DMS79 (cell line): ENCODE results near the gene RGMA.

Source experiments
- DNase-seq: peaks from one replicate; lab custom pipeline; 2025; lab: John Stamatoyannopoulos, UW

Gene RGMA

DNA sequence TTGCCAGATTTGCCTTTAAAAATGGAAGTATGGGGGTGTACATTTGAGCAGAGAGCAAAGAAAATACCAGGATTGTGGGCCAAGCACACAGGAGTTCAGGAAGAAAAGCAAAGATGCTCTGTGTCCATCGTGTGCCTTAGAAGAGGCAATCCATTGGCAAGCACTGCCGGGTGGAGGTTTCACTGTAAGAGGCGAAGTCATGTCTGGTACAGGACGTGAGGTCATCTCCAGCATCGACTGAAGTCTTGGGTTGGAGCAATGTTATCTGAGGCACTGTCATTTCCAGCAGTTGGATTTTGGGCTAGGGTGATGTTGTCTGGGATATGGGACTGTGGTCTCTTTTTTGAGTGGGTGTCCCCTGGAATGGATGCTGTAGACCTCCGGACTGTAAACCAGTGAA is 4.8 kb upstream of the RGMA start:
- no peak for DNase-seq

DNA sequence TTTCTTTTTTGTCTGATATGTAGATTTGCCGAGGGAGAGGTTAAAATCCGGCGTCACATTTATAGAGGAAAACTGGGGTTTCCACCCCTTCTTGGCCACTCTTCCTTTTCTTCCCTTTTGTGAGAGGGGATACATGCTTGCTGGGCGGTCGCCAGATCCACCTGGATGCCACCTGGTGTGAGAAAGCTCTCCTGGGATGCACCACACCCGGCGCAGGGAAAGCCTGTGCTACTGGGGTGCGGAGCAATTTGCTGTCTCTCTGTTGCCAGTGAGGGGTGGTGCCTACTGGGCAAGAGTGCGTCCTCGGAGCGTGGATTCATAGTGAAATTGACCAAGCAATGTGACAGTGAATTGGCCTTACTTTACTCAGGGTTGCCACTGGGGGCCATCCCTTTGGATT is 2.5 kb upstream of the RGMA start:
- no peak for DNase-seq

DNA sequence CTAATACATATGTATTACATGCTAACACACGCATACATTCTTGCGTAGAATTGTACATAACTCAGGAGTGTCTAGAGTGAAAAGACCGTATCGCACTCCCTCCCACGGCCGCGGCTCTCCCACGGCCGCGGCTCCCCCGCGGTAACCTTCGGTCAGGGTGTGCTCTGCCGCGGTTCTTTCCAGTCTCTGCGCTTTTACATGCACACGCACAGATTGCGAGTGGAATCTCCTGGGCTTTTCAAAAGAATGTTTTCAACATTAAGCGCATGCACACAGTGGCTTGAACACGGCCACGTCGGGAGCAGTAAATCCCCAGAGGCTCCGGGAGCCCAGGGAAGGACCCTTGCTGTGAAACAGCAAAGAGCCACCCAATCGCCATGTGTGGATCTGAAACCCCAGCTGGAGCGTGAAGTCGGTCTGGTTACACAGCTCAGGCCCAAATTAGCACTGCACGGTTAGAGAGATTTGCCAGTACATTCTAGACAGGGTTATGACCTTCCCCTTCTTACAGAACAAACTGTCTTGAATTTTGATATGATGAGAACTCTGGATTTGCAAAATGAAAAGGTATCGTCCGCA is 805 bp upstream of the RGMA start:
- DNase-seq = no peak

DNA sequence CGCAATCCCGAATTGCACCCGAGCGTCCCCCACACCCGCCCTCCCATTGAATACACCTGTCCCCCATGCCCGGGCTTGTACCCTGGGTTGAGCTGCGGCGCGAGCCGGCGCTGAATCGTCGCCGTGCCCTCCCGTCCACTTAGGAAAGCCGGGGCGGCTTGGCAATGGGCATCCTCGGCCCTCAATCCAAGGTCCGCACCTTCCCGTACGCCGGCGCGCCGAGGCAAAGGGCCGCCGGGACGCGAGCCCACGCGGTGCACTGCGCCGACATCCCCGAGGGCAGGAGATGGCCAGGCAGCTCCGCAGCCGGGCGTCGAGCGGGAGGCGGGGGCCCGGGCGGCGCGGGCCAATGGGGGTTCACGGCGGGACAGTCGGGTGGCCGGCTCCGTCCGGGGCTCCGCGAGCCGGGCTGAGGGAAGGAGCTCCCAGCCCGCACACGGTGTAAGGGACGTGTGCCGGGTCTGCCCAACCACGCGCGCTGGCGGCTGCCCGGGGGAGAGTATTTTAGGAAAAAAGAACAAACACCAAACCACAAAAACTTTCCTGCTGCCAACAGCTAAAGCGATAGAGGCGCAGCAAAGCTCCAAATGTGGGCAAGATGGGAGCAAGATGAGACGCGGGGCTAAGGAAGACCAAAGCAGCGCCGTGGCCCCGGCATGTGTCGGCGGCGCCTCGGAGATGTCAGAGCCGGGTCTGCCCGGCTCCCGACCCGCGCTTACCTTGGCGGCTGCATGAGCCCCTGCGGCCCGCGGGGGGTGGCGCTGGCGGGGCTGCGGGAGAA is 621 bp downstream of the RGMA start:
- DNase-seq = no peak

DNA sequence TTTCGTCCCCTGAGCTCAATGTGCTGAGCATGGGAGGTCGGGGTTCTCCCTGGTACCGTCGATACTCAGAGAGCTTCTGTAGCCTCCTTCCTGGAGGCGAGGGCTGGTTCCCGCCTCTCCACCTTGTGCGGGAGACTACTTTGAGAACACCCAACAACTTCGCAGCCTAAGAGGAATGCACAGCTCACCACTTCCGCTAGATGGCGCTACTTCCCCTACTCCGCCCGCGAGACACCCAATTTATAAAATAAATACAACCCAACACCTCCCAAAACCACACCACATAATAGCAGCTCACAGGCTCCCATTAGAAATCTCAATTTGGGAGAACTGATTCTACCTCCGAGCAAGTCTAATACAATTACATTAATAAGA is 1.2 kb downstream of the RGMA start:
- no peak for DNase-seq

DNA sequence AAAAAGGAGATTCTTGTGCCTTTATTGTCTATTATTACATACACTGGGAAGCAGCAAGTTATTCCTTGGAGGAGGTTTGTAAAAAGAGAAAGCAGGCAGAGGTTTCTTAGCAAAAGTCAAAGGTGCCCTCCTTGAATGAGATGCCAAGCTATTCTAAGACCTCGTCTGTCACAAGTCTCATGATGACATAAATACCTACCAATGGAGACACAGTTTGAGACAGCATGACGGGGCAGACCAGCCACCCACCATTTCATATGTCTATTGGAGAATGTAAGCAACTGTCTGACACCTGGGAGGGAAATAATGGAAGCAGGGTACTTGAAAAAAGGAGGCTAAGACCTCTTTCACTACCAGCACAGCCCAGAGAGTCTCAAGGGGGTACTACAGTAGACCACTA is 2.2 kb downstream of the RGMA start:
- DNase-seq = no peak

DNA sequence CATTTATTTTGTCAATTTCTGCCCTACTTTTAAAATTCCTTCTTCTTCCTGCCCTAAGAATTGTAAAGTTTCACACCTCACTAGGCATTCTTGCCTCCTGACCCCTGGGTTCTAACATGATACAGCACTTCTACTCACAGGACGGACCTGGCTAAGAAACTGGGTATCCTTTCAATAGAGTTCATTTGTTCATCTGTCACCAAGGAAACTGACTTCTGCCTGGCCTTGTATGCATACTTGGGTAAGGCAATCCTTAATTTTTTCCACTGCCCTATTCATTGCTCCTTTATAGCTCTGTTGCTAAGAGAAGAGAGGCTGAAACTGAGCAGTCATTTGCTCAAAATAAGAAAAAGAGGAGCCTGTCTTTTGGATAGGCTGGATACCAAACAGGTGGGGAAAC is 3.3 kb downstream of the RGMA start:
- DNase-seq = no peak

DNA sequence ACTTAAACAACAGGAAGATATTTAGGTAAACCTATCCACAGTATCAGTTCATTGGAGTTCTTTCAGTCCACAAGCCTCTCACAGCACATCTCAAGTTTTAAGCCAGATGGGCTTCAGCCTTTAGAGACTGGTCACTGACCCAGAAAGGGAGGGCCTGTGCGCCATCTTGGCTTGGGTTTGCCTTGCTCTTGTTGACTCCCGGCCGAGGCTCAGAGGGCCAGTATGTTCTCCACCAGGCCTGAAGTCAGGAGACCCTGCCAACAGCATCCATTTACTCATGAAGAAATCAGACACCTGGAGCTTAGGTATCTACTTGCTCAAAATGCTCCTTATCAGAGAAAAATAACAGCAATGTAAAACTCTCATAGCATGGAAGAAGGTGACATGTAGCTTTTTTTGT is 6.2 kb downstream of the RGMA start:
- no peak for DNase-seq

DNA sequence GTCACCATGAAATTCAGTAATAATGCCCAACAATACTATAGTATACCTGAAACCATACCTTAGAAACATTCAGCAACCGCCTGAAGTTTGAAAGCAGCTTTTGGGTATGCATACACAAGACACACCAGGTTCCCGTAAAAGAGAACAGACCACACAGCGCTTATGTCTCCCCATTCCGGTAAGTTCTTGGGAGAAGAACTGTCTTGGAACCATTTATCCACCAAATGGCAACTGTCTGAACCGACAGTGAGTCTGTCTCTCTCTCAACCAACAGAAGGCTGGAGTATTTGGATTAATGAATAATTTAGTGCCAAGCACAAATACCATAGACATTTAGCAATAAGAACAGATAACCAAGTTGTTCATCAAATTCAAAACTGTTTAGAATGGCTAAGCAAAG is 7.6 kb downstream of the RGMA start:
- no peak for DNase-seq

DNA sequence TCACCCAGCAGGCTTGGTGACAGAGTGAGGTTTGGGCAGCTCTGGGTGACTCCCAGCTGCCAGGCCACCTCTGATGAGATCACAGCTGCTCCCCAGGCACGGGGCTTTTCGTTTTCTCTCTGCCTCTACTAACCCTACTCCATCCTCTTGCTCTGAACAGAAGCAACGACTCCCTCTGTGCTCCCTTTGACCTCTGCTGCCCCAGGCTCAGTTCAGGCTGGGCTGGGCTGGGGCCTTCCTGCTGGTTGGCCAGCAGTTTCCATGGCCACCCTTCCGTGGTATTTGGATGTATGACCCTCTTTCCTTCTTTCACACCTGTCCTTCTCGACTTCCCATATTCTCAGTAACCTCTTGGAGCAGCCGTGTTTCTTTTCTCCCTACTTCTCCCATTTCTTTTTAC is 8.6 kb downstream of the RGMA start:
- DNase-seq = no peak

DNA sequence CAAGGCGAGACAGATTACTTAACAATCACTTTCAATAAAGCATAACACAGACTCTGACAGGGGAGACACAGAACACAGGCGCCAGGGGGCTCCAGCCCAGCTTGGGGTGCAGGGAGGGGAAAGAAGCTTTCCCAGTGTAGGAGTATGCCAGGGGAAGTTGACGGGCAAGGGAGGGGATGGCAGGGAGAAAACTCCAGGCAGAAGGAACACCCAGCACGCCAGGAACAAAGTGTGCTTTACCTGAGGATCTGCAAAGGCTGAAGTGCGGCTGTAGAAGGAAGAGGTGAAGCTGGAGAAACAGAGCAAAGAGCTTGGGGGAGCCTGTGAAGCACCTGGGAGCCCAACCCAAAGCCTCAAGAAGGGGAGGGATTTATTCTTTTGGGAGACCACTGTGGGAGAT is 12.1 kb downstream of the RGMA start:
- DNase-seq = no peak

DNA sequence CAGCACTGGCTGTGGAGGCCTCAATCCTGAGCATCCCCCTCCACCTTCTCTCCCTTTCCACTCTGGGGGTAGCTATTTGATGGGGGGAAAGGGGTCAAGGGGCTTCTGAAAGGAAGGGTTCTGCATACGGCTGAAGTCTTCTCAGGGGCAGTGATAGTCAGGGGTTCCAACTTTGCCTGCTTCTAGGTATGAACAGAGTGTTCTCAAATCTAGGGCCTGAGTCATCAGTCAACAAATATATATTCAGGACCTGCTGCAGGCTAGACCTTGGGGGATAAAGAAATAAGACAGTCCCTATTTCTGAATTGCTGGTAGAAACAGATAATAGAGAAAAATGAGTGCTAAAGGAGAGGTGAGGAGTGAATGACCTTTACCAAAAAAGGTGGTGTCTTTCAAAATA is 12.8 kb downstream of the RGMA start:
- no peak for DNase-seq

DNA sequence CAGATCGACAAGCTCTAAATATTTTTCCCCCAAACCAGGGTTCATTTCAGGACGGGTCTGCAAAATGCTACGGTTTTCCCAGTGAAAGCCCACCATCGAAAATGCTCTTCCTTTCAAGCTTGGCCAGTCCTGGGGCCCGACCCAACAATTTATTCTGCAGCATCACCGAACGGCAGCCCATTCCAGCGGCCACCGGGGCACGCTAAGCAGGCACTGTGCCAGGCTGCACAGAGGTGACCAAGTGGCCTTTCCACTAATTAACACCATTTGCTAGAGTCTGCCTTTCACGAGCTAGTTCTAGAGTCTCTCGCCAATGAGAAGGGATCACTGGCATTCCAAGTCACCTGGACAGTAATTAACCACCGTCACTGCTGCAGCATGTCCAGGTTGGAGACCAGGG is 14.4 kb downstream of the RGMA start:
- no peak for DNase-seq

DNA sequence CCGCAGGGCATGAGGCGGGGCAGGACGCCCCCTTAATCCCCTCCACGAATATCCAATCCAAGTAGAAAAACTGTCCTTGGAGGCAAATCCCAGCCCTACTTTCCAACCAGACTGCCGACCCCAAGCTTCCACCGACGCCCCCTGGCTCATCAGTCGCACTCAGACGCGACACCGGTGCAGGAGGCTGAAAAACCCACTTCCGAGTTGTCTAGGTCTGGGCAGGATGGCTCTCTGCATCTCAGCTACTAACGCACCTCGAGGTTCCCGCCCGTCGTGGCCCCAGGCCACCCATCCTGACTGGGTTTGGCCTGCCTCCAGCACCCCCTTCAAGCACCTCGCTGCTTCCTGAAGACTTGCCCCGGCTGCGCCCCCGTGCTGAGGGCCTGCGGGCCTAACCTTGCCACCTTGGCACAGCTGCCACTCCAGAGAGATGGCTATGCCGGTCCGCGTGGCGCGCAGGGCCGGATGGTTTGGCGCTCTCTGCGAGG is 15.5 kb downstream of the RGMA start:
- no peak for DNase-seq

DNA sequence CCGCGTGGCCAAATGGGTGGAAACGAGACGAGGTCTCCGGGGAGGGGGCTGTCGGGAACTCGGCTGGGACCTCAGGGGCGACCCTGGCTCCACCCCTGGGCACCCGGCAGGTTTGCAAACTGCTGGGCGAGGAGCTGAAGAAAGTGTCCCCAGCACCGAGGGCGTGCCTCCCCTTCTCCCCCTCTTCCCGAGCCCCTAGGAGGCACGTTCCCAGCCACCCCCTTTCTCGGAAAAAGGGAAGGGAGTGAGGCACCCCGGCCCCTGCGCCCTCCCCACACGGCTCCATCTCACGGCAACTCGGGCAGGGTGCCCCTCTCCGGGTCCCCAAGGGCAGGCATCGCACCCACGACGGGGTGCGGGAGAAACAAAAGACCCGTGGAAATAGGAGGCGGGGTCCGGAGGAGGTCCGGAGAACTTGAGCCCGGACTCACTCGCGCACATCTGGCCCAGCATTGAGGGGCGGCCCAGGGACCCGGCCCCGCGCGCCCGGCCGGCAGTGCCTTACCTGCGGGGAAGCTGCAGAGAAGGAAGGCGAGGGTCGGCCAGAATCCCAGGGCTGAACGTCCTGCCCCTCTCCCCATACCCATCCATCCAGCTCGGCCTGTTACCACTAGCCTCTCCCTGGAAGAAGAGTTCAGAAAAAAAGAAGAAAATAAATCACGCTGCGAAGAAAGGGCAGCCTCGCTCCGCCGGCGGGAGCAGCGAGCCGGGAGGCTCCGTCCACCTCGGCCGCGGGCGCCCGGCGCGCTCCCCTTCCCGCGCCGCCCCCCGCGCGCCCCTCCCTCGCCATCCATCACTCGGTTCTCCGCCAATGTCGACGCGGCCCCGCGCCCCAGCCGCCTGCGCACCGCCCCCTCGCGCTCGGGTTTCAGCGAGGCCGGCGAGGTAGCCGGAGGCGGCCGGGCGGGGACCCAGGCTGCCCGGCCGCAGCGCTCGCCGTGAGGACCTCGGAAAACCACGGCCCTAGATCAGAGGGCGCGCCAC is 16.3 kb downstream of the RGMA start:
- peak; percentile 13 for DNase-seq

DNA sequence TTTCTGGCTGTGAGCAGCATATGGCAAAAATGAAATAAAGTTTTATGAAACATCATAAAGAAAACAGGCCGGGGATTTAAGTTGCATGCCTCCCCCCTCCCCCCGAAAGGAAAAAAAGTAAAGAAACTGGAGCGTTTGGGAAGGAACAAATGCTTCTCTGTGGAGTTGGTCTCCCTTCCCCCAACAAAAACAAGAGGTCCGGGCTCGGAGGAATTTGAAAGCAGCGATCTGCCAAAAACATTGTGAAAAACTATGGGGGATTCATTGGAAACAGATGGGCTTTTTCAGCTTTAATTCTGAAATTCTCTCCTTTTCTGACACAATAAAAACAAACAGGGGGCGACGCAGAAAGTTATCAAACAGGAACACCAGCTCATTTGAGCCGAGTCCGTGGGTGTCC is 17.0 kb downstream of the RGMA start:
- no peak for DNase-seq

DNA sequence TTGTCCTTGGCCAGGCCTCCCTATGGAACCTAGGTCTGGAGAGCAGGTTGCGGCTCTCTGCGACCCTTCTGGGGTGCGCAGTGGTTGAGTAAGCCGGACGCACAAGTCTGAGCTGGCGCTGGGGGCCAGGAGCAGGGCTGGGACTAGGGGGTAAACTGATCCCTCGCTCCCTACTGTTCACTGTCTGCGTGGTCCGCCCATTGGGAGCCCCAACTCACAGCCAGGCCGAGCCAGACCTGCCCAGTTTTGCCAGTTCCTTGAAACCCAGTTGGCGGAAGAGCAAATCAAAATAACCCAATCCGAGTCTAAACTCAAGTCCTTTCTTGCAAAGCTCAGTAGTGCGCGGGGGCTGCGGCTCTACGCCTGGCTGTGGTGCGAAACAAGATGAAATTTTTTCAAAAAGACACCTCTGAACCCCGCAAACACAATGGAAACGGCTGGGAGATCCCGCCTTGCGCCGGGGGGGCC is 17.5 kb downstream of the RGMA start:
- no peak for DNase-seq

DNA sequence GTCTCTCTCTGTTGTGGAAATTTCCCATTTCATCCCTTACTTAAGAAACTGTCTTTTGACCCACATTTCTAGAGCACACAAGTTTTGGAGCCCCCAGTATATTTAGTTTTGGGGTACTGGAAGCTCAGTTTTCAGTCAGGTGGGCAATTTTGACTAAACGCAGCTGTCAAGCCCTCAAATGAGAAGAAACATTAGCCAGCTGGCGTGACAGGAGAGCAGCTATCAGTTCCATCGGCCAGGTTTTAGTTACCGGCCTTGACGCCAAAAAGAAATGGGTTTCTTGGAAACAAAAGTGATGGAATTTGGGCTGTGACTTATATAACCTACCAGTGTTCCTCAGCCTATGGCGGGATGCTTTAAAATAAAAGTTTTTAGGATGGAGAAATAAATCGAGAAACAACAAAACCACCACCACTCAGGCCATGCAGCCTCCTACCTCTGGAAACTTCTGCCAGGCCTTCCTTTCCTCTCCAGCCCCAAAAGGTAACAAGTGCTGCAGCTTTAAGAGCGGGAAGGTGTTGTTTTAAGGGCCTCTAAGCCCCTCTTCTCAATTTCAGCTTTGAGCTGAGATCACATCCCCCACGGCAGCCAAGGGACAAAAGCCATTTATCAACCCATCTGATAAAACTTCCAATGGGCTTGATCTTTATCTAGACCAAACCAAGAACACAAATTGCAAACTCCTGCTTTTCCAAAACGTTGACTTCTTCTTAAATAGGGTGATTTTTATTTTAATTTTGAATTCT is 18.3 kb downstream of the RGMA start:
- no peak for DNase-seq

DNA sequence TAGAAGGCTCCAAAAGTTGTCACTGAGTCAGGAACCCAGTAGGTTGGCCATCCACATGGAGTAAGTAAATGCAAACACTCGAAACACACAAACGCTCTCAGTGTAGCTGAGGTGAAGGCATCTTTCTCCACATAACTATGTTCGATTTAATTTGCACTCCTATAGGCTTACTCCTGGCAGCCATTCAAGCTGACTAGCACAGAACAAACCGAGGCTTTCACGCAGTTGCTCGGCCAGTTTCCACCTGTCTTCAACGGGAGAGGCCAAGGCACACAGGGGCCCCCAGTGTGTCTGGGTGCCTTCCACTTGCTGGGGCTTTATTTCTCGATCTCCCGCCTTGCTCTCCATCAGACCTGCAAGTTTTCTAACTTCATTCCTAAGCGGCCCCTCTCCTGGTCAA is 18.9 kb downstream of the RGMA start:
- DNase-seq = no peak

DNA sequence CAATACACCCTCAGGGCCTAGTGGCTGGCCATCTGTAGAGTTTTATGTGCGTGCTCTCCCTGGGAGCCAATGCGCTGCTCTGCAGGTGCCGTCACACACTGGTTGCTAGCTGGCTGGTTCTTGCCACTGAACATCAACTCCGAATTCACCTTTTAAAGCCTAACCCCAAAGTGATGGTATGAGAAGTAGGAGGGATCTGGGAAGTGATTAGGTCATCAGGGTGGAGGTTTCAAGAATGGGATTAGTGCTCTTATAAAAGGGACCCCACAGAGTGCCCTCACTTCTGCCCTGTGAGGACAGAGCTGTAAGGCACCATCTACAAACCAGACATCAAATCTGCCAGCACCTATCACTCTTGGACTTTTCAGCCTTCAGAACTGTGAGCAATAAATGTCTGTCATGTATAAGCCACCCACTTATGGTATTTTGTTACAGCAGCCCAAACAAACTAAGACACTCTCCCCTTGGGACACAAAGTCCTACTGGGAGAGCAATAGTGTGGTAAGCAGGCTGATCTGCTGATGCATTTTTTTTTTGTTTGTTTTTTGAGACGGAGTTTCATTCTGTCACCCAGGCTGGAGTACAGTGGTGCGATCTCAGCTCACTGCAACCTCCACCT is 20.3 kb downstream of the RGMA start:
- DNase-seq = no peak

DNA sequence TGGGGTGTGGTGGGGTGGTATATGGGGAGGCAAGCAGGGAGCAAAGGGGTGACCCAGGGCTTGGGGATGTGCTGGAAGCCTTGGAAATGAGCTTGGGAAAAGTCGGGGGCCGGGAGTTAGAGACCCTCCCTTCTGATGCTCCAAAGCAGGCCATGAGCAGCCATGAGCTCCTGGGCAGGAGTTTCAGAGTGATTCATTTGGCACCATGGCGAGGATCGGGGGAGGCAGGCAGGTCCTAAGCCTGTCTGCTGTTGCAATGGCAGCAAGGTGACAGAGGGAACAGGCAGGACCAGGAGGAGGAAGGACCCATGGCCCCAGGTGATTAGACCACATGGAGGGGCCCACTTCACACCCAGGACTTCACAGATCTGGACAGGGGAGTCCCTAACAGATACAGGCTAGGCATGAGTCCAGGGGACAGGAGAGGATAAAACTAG is 21.3 kb downstream of the RGMA start:
- DNase-seq = no peak
